Measurements from ENCODE around the gene SH2D7.

GRCh38 chr15:78139578-78139977, 47.2 kb downstream of the SH2D7 start:
- TF ChIP-seq CTCF (conservative IDR thresholded peaks at IDR 0.05; ENCODE audit: low read depth in 2 of 2) = no peak
- TF ChIP-seq POLR2AphosphoS5 (IDR thresholded peaks at IDR 0.05; ENCODE audit: low read depth) = no peak
- TF ChIP-seq CREB1 (CRISPR knock-in tag; IDR thresholded peaks at IDR 0.05; ENCODE audit: low read depth) = no peak
- TF ChIP-seq EZH2 (IDR thresholded peaks at IDR 0.05; ENCODE audit: low read depth, unreplicated experiment) = no peak
- no peak for TF ChIP-seq JUNB (IDR thresholded peaks at IDR 0.05; ENCODE audit: unreplicated experiment)
